Body of pancreas (tissue), 4 donors: Measurements from ENCODE around the gene XRRA1.

Experiments
- POLR2A ChIP-seq, 3 donors: fragments of 450-650 bp; IDR thresholded peaks; one replicate each; pipeline ENCODE4 v1.6.1; 2016; ENCODE audit warnings: antibody characterized with exemption in 3 of 3, mild to moderate bottlenecking in 2 of 3
- TF ChIP-seq, protein P1 (sequence below), 7 experiments: fragments of 450-650 bp in 4 of 7; fragments of 200-600 bp in 3 of 7; sonication (generic) in 3 of 7; IDR thresholded peaks; one replicate each; pipeline ENCODE4 v1.5.1; 2016 to 2019; ENCODE audit warnings: antibody characterized with exemption in 7 of 7

DNA sequence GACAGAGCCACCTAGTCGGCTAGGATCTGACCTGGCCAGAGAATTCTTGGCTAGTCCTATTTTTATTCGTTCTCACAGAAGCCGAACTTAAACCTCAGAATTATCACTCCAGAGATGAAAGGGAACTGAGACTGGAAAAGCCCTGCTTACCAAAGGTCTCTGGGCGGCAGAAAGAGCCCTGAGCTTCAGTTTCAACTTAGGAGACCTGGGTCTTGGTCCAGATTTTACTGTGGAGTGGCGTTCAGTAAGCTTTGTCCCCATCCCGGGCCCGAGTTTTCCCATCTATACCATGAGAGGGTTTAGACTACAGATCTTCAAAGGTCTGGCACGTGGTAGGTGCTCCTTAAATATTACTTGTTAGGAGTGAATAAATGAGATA is 40.4 kb upstream of the XRRA1 start:
- TF ChIP-seq POLR2A (IDR thresholded peaks at IDR 0.05) = no peak
- TF ChIP-seq, protein P1, sequence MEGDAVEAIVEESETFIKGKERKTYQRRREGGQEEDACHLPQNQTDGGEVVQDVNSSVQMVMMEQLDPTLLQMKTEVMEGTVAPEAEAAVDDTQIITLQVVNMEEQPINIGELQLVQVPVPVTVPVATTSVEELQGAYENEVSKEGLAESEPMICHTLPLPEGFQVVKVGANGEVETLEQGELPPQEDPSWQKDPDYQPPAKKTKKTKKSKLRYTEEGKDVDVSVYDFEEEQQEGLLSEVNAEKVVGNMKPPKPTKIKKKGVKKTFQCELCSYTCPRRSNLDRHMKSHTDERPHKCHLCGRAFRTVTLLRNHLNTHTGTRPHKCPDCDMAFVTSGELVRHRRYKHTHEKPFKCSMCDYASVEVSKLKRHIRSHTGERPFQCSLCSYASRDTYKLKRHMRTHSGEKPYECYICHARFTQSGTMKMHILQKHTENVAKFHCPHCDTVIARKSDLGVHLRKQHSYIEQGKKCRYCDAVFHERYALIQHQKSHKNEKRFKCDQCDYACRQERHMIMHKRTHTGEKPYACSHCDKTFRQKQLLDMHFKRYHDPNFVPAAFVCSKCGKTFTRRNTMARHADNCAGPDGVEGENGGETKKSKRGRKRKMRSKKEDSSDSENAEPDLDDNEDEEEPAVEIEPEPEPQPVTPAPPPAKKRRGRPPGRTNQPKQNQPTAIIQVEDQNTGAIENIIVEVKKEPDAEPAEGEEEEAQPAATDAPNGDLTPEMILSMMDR (IDR thresholded peaks at IDR 0.05) = no peak
